ENCODE data around the gene CKS1B.

DNA sequence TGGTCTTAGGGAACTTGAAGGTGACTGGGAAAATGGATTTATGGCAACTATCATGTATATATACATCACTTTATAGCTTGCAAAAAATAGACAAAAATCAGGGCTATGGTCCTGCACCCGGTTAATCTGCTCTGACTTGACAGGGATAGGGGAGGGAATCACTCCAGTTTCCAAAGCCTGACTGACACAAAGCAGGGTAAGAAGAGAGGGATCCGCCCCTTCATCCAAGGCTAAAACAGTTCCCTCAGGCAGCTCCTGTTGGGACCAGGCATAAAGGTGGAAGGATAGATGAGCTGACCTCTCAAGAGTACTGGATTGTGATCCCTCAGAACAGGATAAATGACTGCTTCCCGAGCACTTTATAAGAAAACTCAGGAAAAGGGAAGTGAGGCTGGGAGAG is 19.9 kb upstream of the CKS1B start:
- TF ChIP-seq, protein P1, sequence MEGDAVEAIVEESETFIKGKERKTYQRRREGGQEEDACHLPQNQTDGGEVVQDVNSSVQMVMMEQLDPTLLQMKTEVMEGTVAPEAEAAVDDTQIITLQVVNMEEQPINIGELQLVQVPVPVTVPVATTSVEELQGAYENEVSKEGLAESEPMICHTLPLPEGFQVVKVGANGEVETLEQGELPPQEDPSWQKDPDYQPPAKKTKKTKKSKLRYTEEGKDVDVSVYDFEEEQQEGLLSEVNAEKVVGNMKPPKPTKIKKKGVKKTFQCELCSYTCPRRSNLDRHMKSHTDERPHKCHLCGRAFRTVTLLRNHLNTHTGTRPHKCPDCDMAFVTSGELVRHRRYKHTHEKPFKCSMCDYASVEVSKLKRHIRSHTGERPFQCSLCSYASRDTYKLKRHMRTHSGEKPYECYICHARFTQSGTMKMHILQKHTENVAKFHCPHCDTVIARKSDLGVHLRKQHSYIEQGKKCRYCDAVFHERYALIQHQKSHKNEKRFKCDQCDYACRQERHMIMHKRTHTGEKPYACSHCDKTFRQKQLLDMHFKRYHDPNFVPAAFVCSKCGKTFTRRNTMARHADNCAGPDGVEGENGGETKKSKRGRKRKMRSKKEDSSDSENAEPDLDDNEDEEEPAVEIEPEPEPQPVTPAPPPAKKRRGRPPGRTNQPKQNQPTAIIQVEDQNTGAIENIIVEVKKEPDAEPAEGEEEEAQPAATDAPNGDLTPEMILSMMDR (conservative IDR thresholded peaks at IDR 0.05 in 1 of 2, IDR thresholded peaks at IDR 0.05 in 1 of 2; ENCODE audit: low read depth in 1 of 2, low read length in 2 of 2) = no peak
- TF ChIP-seq EZH2 (IDR thresholded peaks at IDR 0.05; ENCODE audit: low read length, missing control alignments) = no peak

All from fibroblast of lung (primary cell).